ENCODE data around the gene BPIFA2.

DNA sequence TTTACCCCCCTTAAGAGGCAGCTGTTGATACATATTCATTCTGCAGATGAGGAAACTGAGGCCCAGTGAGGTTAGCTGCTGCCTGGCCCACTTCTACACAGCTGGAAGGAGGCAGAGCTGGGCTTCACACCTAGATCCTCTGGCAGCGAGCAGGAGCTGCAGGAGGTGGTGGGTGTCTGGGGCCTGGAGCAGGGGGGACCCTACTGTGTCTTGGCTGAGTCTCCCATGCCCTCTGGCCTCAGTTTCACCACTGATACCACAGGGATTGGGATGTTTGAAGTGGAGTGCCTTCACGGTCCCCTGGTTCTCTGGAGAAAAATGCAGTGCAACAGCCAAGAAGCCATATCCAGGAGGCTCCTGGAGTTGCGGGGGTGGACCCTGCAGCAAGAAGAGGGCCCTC lies 8.2 kb upstream of the BPIFA2 start:
- TF ChIP-seq EZH2phosphoT487 (IDR thresholded peaks at IDR 0.05; ENCODE audit: borderline replicate concordance) (no peak), CTCF (conservative IDR thresholded peaks at IDR 0.05; ENCODE audit: low read length) (no peak)

Data from Loucy (cell line).